Cardiac atrium fibroblast (primary cell): ENCODE data around the gene VIM. TPM values are rescaled to one million over a fixed set of nuclear protein-coding genes. Genes with fewer than 3 reads are reported as not detected.

ENCODE experiments used
- total RNA-seq: library from RNA; depleted of rRNA; stranded (reverse); fragments of >200 nt; gene quantifications from 2 replicates; pipeline ENCODE4 v1.2.3, GENCODE V29; 2015

VIM gene
- total RNA-seq = 7,161 and 8,352 TPM in 2 replicates

DNA sequence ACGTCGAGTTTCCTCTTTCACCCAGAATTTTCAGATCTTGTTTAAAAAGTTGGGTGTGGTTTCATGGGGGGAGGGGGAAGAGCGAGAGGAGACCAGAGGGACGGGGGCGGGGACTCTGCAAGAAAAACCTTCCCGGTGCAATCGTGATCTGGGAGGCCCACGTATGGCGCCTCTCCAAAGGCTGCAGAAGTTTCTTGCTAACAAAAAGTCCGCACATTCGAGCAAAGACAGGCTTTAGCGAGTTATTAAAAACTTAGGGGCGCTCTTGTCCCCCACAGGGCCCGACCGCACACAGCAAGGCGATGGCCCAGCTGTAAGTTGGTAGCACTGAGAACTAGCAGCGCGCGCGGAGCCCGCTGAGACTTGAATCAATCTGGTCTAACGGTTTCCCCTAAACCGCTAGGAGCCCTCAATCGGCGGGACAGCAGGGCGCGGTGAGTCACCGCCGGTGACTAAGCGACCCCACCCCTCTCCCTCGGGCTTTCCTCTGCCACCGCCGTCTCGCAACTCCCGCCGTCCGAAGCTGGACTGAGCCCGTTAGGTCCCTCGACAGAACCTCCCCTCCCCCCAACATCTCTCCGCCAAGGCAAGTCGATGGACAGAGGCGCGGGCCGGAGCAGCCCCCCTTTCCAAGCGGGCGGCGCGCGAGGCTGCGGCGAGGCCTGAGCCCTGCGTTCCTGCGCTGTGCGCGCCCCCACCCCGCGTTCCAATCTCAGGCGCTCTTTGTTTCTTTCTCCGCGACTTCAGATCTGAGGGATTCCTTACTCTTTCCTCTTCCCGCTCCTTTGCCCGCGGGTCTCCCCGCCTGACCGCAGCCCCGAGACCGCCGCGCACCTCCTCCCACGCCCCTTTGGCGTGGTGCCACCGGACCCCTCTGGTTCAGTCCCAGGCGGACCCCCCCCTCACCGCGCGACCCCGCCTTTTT is at the start of gene VIM:
Gene VIM (plus strand): TSS at position 151 of the 925 bp plus-strand sequence. CDS start 1,182 bp downstream, outside the sequence.

GRCh38 chr10:17200912-17201793 is 26.9 kb upstream of the VIM start, which contains the start of gene TRDMT1:
TSS of gene TRDMT1 (minus strand) at chr10:17201672. CDS start at chr10:17201634, 38 bp downstream.

Other genes starting within 250 kb of the VIM start
- gene CUBN, start 98.4 kb upstream of the VIM start, total RNA-seq = 0.72 and 4.2 TPM in 2 replicates
- 3.1 and 3.6 TPM in 2 replicates for gene TRDMT1, start 26.6 kb upstream of the VIM start, total RNA-seq
- gene ST8SIA6, start 226.4 kb downstream of the VIM start, total RNA-seq = not detected in 2 replicates